ENCODE data around the gene PTPRN2.

Gene PTPRN2

DNA sequence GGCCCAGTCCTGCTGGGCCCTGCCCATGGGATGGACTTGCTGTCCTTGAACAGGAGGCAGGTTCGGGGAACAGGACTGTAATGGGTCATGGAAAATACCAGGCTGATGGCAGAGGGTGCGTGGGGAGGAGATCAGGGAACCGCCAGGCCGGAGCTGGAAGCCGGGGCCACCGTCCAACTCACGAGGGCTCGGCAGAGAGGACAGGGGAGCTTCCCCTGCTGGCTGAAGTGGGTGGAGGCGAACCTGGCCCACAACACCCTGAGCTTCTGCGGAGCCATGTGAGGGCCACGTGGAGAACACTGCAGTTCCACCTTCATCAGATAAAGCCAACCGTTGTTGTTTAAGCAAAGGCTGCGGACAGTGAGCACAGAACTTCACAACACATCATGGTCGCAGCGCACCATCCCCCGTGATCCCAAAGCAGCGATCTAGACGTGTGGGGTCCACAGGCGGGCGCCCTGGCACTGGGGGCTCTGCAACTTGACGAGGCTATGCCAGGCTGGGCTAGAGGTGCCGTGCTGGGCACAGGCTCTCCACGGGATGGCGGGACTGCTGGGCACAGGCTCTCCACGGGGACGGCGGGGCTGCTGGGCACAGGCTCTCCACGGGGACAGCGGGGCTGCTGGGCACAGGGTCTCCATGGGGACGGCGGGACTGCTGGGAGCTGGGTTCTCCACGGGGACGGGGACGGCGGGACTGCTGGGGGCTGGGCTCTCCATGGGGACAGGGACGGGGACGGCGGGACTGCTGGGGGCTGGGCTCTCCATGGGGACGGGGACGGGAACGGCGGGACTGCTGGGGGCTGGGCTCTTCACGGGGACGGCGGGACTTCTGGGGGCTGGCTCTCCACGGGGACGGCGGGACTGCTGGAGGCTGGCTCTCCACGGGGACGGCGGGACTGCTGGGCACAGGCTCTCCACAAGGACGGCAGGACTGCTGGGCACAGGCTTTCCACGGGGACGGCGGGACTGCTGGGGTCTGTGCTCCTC lies 777.5 kb downstream of the PTPRN2 start:
- no peak for DNase-seq

GRCh38 chr7:157809154-157809862 lies 778.3 kb downstream of the PTPRN2 start:
- no peak for DNase-seq

- DNase-seq: no peak
Measured at GRCh38 chr7:157808042-157808441, 779.6 kb downstream of the PTPRN2 start.

- no peak for DNase-seq
Measured at GRCh38 chr7:157807510-157807909, 780.1 kb downstream of the PTPRN2 start.

DNA sequence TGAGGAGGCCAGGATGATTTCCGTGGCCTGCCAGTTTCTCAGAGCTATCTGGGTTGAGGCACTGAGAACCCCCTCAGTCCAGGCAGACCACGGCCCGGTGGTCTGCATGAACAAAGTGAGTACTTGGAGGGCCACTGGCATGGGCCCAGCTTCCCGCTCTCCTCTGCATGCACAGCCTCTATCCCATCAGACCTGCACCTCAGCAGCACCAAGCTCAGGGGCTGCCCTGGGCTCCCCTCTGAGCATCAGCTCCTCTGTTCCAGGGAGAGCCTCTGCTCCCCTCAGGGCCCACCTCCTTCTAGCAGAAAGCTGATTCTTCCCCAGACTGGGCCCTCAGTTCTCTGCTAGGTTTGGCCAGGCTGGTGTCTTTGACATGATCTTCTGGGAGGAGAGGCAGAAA lies 780.9 kb downstream of the PTPRN2 start:
- DNase-seq: no peak

DNA sequence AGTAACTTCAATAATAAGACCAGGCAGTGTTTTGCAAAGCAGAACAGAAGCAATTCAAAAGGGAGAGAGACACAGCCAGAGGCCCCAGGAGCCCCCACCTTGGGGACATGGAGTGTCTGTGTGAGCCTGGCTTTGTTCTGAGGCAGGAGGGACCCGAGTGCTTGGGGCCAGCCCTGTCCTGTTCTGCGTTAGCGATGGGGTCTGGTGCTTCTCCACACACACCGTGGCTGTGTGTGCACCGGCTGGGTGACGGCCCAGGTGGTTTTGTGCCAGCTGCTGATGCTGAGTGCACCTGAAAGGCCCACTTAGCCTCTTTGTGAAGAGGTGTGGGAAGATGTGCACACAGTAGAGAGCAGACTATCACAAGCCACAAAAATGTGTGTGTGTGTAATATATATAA lies 781.9 kb downstream of the PTPRN2 start:
- no peak for DNase-seq

- no peak for DNase-seq
Measured at GRCh38 chr7:157803906-157804305, 783.7 kb downstream of the PTPRN2 start.

- DNase-seq: no peak
Measured at GRCh38 chr7:157801971-157802675, 785.5 kb downstream of the PTPRN2 start.

DNA sequence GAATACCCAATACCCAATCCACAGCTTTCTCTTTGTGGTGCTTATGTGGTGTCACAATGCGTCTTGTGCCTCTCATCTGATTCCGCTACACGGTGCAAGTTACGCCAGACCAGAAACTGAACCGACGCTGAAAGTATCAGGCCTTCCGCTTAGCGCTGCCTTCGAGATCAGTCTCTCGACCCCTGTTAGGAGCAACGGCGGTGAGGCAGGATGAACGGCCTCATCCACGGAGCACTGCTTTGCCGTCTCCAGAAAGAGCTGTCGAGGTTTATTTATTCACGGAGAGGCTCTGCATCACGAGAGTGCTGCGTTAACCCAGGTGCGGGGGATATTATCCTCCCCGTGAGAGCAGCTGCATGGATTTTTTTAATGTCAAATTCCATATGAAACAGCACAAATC lies 786.5 kb downstream of the PTPRN2 start:
- DNase-seq: no peak

GRCh38 chr7:157800281-157800680 lies 787.3 kb downstream of the PTPRN2 start:
- no peak for DNase-seq

GRCh38 chr7:157799076-157799685 lies 788.4 kb downstream of the PTPRN2 start:
- no peak for DNase-seq

- no peak for DNase-seq
Measured at GRCh38 chr7:157797361-157797760, 790.3 kb downstream of the PTPRN2 start.

DNA sequence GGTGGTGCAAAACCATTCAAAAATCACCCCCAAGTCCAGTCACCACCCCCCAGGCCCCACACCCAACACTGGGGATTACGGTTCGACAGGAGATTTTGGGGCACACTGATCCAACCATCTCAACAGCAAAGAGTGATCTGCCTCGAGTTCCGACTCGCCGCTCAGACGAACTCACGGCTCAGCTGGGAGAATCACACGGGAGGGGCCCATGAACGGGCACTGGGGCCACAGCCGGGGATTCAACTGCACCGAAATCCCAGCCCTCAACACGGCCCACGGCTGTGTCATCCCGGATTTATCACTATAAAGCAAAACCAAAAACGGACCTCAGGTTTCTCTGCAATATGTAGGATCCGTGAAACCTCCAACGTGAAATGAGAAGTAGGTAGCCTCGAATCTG lies 790.8 kb downstream of the PTPRN2 start:
- no peak for DNase-seq

GRCh38 chr7:157795643-157796042 lies 792.0 kb downstream of the PTPRN2 start:
- no peak for DNase-seq

DNA sequence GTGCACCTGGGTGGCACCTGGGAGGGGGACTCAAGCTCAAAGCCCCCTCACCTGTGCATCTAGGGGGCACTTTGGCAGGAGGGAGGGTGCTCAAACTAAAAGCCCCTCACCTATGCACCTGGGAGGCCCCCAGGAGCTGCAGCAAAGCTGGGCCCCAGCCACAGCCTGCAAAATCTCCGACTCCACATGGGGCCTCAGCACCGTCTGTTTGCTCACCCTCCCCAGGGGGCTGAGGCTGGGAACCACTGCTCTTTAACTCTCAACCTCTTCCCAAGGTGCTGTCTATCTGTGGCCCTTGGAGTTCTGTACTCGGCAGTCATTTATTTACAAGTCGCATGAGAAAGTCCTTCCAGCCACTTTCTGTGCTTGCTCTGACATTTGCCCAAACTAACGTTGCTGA lies 792.4 kb downstream of the PTPRN2 start:
- DNase-seq: no peak

GRCh38 chr7:157794746-157795065 lies 792.9 kb downstream of the PTPRN2 start:
- no peak for DNase-seq

GRCh38 chr7:157793973-157794745 lies 793.5 kb downstream of the PTPRN2 start:
- DNase-seq: no peak

DNA sequence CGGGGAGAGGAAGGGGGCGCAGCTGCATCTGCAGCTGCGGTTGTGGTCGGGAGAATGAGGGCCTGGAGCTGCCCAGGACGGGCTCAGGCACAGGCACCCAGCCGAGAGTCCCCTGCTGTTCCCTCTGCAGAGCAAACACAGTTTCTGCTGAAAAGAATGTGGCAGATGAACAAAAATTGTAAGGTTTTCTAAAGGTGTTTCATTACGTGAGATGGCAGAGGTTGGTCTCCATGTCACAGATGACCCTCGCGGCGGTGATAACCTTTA lies 794.6 kb downstream of the PTPRN2 start:
- DNase-seq: no peak

- no peak for DNase-seq
Measured at GRCh38 chr7:157792241-157793086, 795.2 kb downstream of the PTPRN2 start.

DNA sequence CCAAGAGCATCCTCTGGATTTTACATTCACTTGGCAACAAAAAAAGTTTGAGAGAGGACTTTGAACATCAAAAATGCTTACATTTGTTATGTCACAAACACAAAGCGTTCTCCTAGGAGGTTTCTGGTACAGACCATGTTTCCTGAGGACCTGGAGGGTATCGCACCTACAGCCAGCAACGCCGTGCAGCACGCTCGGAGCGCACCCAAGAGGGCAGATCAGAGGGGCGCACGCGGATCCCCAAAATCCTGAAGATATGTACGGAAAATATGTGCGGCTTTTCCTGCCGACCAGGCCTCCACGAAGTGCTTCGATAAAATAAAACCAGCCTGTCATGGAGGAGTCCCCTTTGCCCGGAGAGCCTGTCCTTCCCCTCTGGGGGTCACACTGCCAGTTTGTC lies 796.0 kb downstream of the PTPRN2 start:
- no peak for DNase-seq

DNA sequence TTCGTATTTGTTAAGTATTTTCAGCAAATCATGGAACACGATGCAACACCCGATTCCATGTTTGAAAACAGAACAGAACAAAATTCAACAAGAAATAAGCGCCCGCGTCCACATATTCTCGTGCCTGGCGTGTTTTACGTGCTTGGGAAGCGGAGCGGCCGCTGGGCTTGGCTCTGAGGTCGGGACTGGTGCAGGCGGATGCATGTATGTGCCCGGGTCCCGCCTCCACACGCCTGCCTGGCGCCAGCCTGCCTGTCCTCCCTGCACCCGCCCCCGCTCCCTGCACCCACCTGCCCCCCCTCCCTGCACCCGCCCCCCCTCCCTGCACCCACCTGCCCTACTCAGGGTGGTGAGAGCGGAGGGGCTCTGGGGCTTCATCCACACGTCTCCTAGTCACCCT lies 796.4 kb downstream of the PTPRN2 start:
- DNase-seq: no peak

DNA sequence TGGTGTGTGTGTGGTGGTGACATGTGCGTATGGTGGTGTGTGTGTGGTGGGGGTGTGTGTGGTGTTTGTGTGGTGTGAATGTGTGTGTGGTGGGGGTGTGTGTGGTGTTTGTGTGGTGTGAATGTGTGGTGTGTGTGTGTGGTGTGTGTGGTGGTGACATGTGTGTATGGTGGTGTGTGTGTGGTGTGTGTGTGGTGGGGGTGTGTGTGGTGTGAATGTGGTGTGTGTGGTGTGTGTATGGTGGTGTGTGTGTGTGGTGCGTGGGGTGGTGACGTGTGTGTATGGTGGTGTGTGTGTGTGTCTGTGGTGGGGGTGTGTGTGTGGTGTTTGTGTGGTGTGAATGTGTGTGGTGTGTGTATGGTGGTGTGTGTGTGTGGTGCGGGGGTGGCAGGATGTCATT lies 797.7 kb downstream of the PTPRN2 start:
- DNase-seq: no peak

Data from SIG-M5 (cell line).